Bronchial epithelial cell (primary cell): ENCODE measurements around the gene ETNPPL. TPM values are rescaled to one million over a fixed set of nuclear protein-coding genes. Genes with fewer than 3 reads are reported as not detected.
A peak's percentile ranks its signal among the peaks of the same experiment; 100 is the strongest.

Experiments
- DNase-seq: peaks from one replicate; pipeline ENCODE4 v3.0.0-alpha.2; 2010; ENCODE audit warnings: low read depth
- FAIRE-seq: peaks from 2 replicates; lab custom pipeline; 2011; peaks lifted over from hg19 to GRCh38; lab: Jason Lieb, UNC
- H3K27me3 ChIP-seq: 2 replicates; pipeline ENCODE4 v1.5.1; 2011; ENCODE audit warnings: low read length; ENCODE audit not compliant: control insufficient read depth, insufficient read depth
- H3K36me3 ChIP-seq: 2 replicates; pipeline ENCODE4 v1.5.1; 2011; ENCODE audit warnings: low read length; ENCODE audit not compliant: control insufficient read depth, insufficient read depth
- H3K4me3 ChIP-seq: 2 replicates; pipeline ENCODE4 v1.5.1; 2011; ENCODE audit warnings: mild to moderate bottlenecking, low read depth, low read length, control low read depth
- CTCF ChIP-seq: IDR thresholded peaks from 2 replicates; pipeline ENCODE4 v1.5.1; 2011; ENCODE audit warnings: mild to moderate bottlenecking, moderate library complexity, low read length, control low read depth, inconsistent platforms; ENCODE audit not compliant: insufficient read depth, severe bottlenecking
- total RNA-seq: library from RNA; depleted of rRNA; stranded (reverse); fragments of >200 nt; gene quantifications from 2 replicates; pipeline ENCODE4 v1.2.1, GENCODE V29; 2014

Gene ETNPPL
- total RNA-seq, 1 donor from 2014 or later, result not detected

GRCh38 chr4:108775921-108776320 is 13.1 kb upstream of the ETNPPL start:
- Histone ChIP-seq H3K4me3 (no peak overlapping the region), H3K36me3 (no peaks in the 10 kb centered on the region), H3K27me3 (no peaks in the 10 kb centered on the region)
- DNase-seq (no peak), FAIRE-seq (no peak)
- TF ChIP-seq CTCF, result no peak

- FAIRE-seq, result no peak
- Histone ChIP-seq H3K36me3 (no peaks in the 10 kb centered on the region), H3K27me3 (no peaks in the 10 kb centered on the region), H3K4me3 (no peak overlapping the region)
- TF ChIP-seq CTCF, result peak; percentile 1
- no peak for DNase-seq
Measured at GRCh38 chr4:108774809-108775530, 12.1 kb upstream of the ETNPPL start.

- no peaks in the 10 kb centered on the region for H3K36me3 ChIP-seq
- no peaks in the 10 kb centered on the region for H3K27me3 ChIP-seq
- TF ChIP-seq CTCF, result no peak
- DNase-seq, result no peak
- FAIRE-seq, result no peak
- no peak overlapping the region for H3K4me3 ChIP-seq
Measured at GRCh38 chr4:108772402-108772801, 9.5 kb upstream of the ETNPPL start.

- DNase-seq, result no peak
- H3K36me3 ChIP-seq, result no peaks in the 10 kb centered on the region
- no peak for TF ChIP-seq CTCF
- no peak overlapping the region for H3K4me3 ChIP-seq
- no peak for FAIRE-seq
- H3K27me3 ChIP-seq, result peaks cover 16% of the 10 kb centered on the region
Measured at GRCh38 chr4:108766058-108766457, 3.2 kb upstream of the ETNPPL start.

- Histone ChIP-seq H3K27me3 (peaks cover 16% of the 10 kb centered on the region), H3K36me3 (no peaks in the 10 kb centered on the region), H3K4me3 (no peak overlapping the region)
- no peak for DNase-seq
- no peak for FAIRE-seq
- no peak for TF ChIP-seq CTCF
Measured at GRCh38 chr4:108763986-108764385, 1.1 kb upstream of the ETNPPL start.

- peaks cover 16% of the 10 kb centered on the region for H3K27me3 ChIP-seq
- FAIRE-seq, result no peak
- TF ChIP-seq CTCF, result no peak
- peak overlapping the region; percentile 14 for H3K4me3 ChIP-seq
- no peaks in the 10 kb centered on the region for H3K36me3 ChIP-seq
- DNase-seq, result no peak
Measured at GRCh38 chr4:108763226-108763593, 357 bp upstream of the ETNPPL start.
